ENCODE measurements around the gene FEM1B. TPM values are rescaled to one million over a fixed set of nuclear protein-coding genes. Genes with fewer than 3 reads are reported as not detected.

Gene FEM1B
- total RNA-seq, 1 donor from 2014 or later = 47.0 TPM

DNA sequence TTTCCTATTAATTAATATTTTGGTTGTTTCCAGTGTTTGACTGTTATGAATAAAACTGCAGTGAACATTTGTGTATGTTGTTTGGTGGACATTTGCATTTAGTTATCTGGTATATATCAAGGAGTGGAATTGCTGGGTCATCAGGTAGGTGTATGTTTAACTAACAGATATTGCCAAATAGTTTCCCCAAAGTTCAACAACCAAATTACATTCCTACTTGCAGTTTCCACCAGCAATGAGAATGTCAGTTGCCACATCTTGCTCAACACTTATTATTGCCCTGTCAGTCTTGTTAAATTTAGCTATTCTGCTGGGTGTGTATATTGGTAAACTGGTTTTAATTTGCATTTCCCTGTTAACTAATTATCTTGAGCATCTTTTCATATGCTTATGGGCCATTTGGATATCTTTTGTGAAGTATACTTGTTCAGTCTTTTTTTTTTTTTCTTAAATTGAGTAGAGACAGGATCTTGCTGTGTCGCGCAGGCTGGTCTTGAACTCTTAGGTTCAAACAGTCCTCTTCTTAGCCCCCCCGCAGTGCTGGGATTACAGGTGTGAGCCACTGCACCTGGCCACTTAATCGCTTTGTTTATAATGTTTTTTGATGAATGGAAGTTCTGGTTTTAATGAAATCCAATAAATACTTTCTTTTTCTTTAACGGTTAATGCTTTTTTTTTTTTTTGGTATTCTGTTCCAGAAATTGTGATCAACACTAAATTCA is 7.9 kb downstream of the FEM1B start:
- DNase-seq = no peak

DNA sequence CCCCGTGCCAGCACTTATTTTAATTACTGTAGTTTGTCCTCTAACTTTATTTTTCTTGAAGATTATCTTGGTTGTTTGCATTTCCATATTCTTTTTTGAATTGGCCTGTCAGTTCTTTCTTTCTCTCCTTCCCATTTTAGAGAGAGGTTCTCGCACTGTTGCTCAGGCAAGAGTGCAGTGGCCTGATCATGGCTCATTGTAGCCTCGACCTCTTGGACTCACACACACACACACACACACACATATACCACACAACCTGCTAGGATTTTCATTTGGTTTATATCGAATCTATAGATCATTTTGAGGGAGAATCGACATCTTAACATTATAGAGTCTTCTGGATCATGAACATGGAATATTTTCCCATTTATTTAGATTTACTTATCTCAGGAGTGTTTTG is 8.7 kb downstream of the FEM1B start:
- DNase-seq = no peak

DNA sequence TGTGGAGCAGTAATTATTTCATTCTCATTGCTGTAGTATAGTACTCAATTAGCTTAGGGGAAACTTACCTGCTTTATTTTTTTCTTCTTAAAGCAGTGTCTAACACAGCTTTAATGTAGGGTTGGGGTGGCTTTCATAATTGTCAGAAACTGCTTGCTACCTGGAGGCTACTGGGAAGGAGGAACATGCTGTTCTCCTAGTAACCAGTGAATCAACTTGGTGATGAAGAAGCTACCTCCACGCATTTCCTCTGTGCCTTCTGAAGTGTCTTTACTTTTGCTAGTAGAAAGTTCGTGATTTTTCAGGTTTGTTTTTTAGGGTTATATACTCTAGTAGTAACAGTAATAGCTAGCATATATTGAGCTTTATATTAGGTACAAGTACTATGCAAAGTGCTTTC is 11.5 kb downstream of the FEM1B start:
- DNase-seq = no peak

DNA sequence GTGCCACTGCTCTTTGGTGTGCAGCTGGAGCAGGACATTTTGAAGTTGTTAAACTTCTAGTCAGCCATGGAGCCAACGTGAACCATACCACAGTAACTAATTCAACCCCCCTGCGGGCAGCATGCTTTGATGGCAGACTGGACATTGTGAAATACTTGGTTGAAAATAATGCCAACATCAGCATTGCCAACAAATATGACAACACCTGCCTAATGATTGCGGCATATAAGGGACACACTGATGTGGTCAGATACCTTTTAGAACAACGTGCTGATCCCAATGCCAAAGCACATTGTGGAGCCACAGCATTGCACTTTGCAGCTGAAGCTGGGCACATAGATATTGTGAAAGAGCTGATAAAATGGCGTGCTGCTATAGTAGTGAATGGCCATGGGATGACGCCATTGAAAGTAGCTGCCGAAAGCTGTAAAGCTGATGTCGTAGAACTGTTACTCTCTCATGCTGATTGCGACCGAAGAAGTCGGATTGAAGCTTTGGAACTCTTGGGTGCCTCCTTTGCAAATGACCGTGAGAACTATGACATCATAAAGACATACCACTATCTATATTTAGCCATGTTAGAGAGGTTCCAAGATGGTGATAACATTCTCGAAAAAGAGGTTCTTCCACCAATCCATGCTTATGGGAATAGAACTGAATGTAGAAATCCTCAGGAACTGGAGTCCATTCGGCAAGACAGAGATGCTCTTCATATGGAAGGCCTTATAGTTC is 12.2 kb downstream of the FEM1B start:
- DNase-seq = no peak

GRCh38 chr15:68290715-68291114 is 13.2 kb downstream of the FEM1B start:
- no peak for DNase-seq

GRCh38 chr15:68292157-68292781 is 14.7 kb downstream of the FEM1B start:
- DNase-seq = no peak

- no peak for DNase-seq
Observed at GRCh38 chr15:68292967-68293366, 15.4 kb downstream of the FEM1B start.

- peak; percentile 28 for DNase-seq
Observed at GRCh38 chr15:68295014-68295805, 17.7 kb downstream of the FEM1B start.

DNA sequence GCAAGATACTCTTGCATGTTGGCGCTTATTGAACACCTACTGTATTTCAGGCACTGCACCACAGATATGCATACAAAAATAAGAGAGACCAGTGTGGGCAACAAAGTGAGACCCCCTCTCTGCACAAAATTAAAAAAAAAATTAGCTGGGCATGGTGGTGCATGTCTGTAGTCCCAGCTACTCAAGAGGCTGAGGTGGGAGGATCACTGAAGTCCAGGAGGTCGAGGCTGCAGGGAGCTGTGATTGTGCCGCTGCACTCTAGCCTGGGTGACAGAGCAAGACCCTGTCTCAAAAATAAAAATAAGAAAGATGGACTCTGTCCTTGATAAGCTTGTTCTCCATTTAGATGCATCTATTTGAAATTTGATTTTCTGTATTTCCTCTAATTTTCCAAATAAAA is 20.8 kb downstream of the FEM1B start:
- DNase-seq = no peak

GRCh38 chr15:68298882-68299381 is 21.4 kb downstream of the FEM1B start:
- DNase-seq = no peak

GRCh38 chr15:68299436-68299835 is 21.9 kb downstream of the FEM1B start:
- no peak for DNase-seq

- no peak for DNase-seq
Observed at GRCh38 chr15:68300115-68300940, 22.8 kb downstream of the FEM1B start.

DNA sequence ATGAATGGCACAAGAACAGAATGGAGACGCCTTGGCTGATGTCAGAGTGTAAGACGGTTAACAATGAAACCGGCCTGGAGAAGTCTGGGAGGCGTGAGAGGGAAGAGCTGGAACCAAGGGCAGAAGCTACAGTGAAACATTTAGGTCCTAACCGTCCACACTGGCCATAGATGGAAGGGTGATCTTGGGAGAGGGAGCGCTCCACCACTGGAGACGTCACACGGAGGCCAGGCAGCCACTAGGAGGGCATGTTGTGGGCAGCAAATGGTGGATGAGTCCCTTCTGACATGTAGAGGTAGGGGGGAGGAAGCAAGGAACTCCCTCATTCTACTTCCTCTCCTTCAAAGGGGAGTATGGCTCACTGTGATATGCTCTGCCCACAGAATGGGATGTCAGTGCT is 23.8 kb downstream of the FEM1B start:
- no peak for DNase-seq

DNA sequence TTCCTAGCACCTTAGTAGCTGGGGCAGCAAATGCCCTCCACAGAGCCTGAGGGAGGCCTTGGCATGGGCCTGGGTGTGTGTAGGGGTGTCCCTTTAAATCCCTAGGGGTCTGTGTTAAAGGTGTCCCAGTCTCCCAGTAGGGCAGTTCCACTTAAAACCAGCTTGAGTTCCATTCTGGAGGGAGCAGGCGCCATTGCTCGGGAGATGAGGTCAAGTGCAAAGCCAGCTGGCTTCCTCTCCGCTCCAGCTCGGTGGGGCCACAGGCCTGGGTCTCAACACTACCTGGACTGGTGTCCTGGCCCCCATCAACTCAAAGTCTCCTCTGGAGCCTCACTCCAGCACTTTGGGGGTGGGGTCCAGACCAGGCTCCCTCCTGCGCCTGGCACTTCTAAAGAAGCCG is 25.2 kb downstream of the FEM1B start:
- DNase-seq = no peak

DNA sequence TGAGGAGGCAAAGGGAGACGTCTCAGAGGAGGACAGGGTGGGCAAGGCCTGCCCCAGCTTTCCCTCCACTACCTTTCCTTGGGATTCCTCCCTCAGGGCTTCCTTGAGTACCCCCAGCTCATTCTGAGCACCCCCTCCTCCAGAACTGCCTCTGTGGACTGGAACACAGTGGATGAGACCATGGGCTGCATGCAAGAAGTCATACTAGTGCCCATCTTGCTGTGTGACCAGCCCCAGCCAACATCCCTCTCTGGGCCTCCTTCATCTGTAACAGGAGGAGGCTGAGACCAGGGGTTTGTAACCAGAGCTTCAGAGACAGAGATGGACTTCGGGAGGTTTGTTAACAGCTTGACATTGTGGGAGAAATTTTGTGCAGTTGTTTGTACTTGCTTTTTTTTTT is 25.6 kb downstream of the FEM1B start:
- no peak for DNase-seq

- no peak for DNase-seq
Observed at GRCh38 chr15:68303560-68304436, 26.3 kb downstream of the FEM1B start.

DNA sequence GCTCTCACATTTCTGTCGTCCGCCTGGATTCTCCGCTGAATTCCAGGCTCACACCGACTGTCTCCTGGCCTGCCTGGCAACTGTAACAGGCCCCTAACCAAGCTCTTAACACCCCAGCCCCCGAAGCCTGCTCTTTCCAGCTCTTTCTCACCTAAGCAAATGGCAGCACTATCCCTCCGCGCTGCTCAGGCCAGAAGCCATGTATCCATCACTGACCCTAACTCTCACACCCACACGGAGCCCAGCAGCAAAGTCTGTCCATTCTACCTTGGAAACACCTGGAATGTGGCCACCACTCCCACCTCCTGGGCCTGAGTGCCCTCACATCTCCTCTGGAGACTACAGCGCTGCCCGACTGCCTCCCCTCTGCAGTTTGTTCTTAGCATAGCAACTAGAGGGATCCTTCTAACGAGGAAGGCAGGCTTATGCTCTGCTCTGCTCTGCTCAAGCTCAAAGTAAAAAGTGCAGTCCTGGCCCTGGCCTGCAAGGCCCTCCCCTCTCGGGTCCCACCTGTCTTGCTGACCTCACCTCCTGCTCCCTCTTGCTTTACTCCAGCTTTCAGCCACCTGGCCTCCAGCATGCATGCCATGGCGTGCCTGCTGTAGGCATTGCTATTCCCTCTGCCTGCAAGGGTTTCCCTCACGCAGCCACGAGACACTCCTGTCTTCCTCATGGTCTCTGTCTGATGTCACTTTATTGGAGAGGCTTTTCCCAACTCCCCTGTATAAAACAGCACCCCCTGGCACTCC is 27.2 kb downstream of the FEM1B start:
- DNase-seq = no peak

DNA sequence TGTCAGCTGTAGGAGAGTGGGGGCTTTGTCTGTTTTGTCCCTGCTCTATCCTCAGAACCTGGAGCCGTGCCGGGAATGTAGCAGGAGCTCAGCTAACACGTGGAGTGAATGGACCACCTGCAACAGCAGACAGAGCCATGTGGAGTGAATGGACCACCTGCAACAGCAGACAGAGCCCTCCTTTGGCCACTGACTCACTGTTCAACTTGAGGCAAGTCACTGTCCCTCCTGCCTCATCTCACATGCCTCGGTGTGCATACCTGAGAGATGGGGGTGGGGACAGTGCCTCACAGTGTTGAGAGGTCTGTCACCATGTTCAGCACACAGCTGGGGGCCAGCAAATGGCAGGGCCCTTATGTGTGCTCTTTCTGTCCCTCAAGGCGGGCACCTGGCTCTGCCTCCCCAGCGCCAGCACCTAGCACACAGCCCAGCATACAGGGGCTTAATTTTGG is 27.9 kb downstream of the FEM1B start:
- DNase-seq = no peak

DNA sequence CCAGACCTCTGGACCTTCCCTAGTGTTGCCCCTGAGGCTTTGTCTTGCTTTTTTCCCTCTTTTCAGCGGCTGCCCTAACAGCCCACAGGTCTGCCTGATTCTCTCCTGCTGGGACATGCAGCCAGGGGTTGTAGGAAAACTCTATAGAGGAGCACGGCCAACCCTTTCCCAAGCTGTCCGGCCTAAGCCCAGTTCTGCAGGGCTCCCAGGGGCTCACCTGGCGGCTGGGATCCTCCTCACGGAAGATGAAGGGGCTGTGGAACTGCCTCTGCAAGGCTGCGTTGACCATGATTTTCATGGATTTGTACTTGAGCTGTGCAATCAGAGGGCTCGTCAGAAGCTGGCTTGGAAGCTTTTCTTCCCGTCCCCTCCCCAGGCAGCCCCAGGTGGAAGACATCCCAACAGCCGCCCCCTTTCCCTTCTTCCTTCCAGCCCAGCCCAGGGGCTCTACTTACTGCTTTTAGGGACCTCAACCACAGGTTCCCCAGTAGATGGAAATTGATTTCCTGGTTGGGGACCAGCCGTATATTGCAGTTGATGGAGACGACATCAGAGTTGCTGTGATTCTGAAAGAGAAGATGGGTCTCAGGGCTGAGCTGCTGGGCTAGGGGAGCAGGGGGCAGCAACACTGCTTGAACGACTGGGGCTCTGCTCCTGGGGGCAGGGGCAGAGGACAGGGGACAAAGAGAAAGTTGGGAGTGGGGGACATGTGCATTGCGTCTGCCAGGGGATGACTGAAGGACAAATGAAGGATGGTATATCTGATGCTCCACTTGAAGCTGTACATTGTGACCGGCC is 29.8 kb downstream of the FEM1B start:
- no peak for DNase-seq
